DND-41 (cell line): Measurements from ENCODE around the gene COQ2.

Experiments used
- ATAC-seq: fragments of 200-7000 bp; cut with Tn5 transposase; 3 replicates; pipeline ENCODE4 v1.9.1; 2021; ENCODE audit warnings: low read depth; ENCODE audit not compliant: insufficient read depth
- DNase-seq: peaks from one replicate; pipeline ENCODE4 v3.0.0-alpha.2; 2020
- H2AFZ ChIP-seq: 2 replicates; pipeline ENCODE4 v1.6.0; 2012; ENCODE audit warnings: low read depth, low read length
- H3K27ac ChIP-seq: 2 replicates; pipeline ENCODE4 v1.5.1; 2012; ENCODE audit warnings: low read length, inconsistent platforms
- H3K27me3 ChIP-seq: fragments of 200-600 bp; sonication (generic); 2 replicates; pipeline ENCODE4 v1.6.0; 2012; ENCODE audit warnings: low read length, mild to moderate bottlenecking, inconsistent platforms; ENCODE audit not compliant: insufficient read depth, poor library complexity
- H3K36me3 ChIP-seq: 2 replicates; pipeline ENCODE4 v1.5.1; 2012; ENCODE audit warnings: low read length, inconsistent platforms; ENCODE audit not compliant: insufficient read depth
- H3K4me1 ChIP-seq: 2 replicates; pipeline ENCODE4 v1.5.1; 2012; ENCODE audit warnings: mild to moderate bottlenecking, low read length; ENCODE audit not compliant: insufficient read depth
- H3K4me2 ChIP-seq: 2 replicates; pipeline ENCODE4 v1.6.0; 2012; ENCODE audit warnings: mild to moderate bottlenecking, moderate library complexity, low read length, inconsistent platforms; ENCODE audit not compliant: insufficient read depth
- H3K4me3 ChIP-seq, 2 experiments: fragments of 200-600 bp in 1 of 2; shearing (Covaris generic) in 1 of 2; 2 replicates each; pipeline ENCODE4 v1.5.1; 2012 to 2016; ENCODE audit warnings: inconsistent platforms in 2 of 2, low read length in 2 of 2, mild to moderate bottlenecking in 2 of 2, low read depth in 1 of 2, moderate library complexity in 1 of 2
- H3K79me2 ChIP-seq: 2 replicates; pipeline ENCODE4 v1.6.0; 2012; ENCODE audit warnings: low read length, inconsistent platforms; ENCODE audit not compliant: insufficient read depth
- H3K9ac ChIP-seq: 2 replicates; pipeline ENCODE4 v1.6.0; 2012; ENCODE audit warnings: low read depth, mild to moderate bottlenecking, inconsistent platforms, low read length, moderate library complexity
- H3K9me3 ChIP-seq: 2 replicates; pipeline ENCODE4 v1.5.1; 2012; ENCODE audit warnings: low read length, moderate library complexity, mild to moderate bottlenecking, inconsistent platforms; ENCODE audit not compliant: insufficient read depth, severe bottlenecking
- H4K20me1 ChIP-seq: 2 replicates; pipeline ENCODE4 v1.6.0; 2012; ENCODE audit warnings: low read length; ENCODE audit not compliant: insufficient read depth
- CTCF ChIP-seq: IDR thresholded peaks from 2 replicates; pipeline ENCODE4 v1.5.1; 2012; ENCODE audit warnings: borderline replicate concordance, low read length, moderate library complexity, mild to moderate bottlenecking; ENCODE audit not compliant: poor library complexity, severe bottlenecking; ENCODE audit errors: extremely low read depth
- EZH2 ChIP-seq: IDR thresholded peaks from 3 replicates; pipeline ENCODE4 v1.6.1; 2012; ENCODE audit warnings: borderline replicate concordance, low read depth, mild to moderate bottlenecking, moderate library complexity, low read length, inconsistent platforms; ENCODE audit not compliant: severe bottlenecking

The COQ2 gene

GRCh38 chr4:83214079-83214478, 70.5 kb downstream of the COQ2 start:
- Histone ChIP-seq H3K4me1 (peaks cover 38% of the 10 kb centered on the region), H3K9me3 (no peaks in the 10 kb centered on the region)
- no peak for ATAC-seq

More at GRCh38 chr4:83214079-83214478, 70.5 kb downstream of the COQ2 start:
- Histone ChIP-seq H3K9ac (no peak overlapping the region), H3K27me3 (no peaks in the 10 kb centered on the region), H3K36me3 (no peaks in the 10 kb centered on the region), H3K27ac (no peak overlapping the region), H3K4me2 (no peak overlapping the region), H2AFZ (no peak overlapping the region), H3K79me2 (no peaks in the 10 kb centered on the region), H3K4me3 (no peak overlapping the region), H4K20me1 (no peaks in the 10 kb centered on the region)
- TF ChIP-seq EZH2 (no peak), CTCF (no peak)
- no peak for DNase-seq
